ENCODE results near the gene OR5B21.

The OR5B21 gene

DNA sequence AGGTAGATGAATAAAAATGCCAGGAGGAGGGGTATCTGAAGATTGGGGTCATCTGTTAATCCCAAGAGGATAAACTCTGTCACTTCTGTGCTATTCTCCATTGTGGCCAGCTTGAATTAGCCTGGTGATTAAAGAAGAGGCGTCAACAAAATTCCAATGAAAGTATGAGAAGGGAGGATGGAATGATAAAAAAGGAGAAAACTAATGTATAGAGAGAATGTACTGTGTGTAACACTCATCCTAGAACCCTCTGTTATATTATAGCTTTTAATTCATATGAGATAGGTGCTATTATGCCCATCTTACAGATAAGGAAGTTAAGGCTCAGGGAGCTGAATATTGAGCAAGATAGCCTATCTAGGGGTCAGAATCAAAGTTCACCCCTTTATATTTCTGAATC lies at the start of gene OR5B21:
Gene OR5B21 (minus strand): TSS at position 101 of the 400 bp plus-strand sequence. CDS start 0 bp downstream, at position 101.
- no peak for FAIRE-seq

DNA sequence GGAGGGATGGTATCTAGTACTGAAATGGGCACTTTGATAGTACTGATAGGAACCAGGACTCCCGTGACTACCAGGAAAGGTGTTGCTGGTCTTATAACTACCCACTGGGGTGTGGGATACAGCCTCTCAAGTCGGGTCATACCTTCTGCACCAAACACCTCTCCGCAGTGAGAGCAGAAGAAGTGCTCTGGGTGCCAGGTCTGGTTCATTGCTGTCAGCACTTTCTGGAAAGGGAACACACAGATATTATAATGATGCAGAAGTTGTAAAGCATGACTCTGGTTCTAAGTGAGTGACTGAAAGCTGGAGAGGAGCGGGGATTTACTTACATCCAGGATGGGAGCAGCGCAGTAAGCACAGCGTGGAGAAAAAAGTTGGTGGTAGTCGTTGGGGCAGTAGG lies 41.7 kb upstream of the OR5B21 start:
- no peak for FAIRE-seq

DNA sequence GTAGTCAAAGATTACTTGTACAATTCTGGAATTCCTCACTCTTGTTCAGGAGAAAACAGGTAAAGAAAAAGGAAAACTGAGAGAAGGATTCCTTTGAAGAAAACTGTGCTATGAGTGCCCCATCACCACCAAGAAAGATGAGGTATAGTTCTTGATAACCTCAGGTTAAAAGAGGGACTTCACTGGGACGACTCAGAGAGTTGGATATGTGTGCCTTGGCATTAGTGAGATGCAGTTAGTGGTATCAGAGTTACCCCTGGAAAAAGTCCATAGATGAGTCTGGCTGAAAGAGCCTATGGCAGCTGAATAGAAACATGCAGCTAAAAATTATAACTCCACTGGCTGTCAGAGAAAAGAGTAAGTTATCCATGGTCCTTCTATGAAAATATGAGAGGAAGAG lies 38.9 kb upstream of the OR5B21 start:
- no peak for FAIRE-seq

DNA sequence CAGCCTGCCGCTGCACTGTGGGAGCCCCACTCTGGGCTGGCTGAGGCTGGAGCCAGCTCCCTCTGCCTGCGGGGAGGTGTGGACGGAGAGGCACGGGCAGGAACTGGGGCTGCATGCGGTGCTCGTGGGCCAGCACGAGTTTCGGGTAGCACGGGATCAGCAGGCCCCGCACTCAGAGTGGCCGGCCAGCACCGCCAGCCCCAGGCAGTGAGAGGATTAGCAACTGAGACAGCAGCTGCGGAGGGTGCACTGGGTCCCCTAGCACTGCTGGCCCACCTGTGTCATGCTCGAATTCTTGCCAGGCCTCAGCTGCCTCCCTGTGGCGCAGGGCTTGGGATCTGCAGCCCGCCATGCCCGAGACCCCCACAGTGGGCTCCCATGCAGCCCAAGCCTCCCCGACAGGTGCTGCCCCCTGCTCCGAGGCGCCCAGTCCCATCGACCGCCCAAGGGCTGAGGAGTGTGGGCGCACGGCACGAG lies 24.0 kb upstream of the OR5B21 start:
- no peak for FAIRE-seq

DNA sequence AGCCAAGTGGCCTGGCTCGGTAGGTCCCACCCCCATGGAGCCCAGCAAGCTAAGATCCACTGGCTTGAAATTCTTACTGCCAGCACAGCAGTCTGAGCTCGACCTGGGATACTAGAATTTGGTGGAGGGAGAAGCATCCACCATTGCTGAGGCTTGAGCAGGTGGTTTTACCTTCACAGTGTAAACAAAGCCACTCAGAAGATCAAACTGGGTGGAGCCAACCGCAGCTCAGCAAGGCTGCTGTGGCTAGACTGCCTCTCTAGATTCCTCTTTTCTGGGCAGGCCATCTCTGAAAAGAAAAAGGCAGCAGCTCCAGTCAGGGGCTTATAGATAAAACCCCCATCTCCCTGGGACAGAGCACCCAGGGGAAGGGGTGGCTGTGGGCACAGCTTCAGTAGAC lies 22.3 kb upstream of the OR5B21 start:
- FAIRE-seq: no peak

DNA sequence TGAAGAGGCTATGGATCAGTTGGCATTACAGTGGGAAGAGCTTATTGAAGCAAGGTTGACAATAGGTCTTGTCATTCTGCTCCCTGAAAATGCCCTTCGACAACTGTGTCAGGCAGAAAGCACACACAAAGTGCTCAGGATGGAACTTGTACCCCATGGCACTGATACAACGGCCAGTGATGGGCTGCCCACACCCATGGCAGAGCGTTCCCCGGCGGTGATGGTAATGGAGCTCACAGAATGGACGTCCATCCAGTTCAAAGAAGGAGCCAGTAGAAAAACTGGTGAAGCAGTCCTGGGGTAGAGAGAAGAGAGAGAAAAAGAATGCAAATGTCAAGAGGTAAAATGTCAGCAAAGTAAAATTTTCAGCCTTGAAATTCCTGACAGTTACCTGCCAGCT lies 19.5 kb upstream of the OR5B21 start:
- no peak for FAIRE-seq

DNA sequence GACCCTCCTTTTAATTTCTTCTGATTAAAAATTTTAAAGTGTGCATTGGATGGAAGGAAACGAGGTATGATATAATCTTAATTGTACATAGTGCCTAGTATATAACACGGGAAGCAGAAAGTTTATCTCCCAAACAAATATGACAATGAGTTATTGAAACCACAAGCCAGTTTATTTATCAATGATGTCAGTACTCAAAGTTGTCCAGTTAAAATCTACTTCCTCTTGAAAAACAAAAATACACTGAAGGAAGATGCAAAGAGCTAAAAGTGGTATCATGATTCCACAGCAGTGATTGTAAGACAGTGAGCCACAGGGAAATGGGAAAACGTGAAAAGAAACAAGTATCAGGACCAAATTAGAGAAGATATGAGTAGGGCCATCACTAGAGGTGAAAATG lies 18.8 kb upstream of the OR5B21 start:
- no peak for FAIRE-seq

DNA sequence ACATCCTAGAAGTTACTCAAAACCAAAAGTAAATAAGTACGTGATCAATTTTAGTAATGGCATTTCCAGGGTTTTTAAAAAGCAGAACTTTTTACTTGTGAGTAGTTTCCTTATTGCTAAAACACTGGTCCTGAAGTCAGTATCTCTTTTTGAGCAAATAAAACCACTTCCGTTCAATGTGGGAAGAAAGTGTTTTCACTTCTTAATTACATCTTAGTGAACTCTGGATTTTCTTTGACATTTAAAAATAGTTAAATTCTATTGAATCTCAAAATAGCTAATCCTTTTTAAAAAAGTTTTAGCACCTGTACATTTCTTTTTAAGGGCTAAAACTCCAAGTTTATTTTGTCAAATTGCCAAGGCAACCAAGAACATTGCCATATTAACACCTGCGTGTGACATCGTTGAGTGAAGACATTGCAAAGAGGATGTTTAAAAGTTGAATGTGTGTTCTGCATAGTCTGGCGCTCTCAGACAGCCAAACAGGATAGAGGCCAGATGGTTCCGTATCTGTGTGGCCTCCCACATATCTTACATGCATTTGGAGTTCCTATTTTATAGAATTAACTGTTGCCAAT lies 17.2 kb upstream of the OR5B21 start:
- peak; percentile 75 for FAIRE-seq

DNA sequence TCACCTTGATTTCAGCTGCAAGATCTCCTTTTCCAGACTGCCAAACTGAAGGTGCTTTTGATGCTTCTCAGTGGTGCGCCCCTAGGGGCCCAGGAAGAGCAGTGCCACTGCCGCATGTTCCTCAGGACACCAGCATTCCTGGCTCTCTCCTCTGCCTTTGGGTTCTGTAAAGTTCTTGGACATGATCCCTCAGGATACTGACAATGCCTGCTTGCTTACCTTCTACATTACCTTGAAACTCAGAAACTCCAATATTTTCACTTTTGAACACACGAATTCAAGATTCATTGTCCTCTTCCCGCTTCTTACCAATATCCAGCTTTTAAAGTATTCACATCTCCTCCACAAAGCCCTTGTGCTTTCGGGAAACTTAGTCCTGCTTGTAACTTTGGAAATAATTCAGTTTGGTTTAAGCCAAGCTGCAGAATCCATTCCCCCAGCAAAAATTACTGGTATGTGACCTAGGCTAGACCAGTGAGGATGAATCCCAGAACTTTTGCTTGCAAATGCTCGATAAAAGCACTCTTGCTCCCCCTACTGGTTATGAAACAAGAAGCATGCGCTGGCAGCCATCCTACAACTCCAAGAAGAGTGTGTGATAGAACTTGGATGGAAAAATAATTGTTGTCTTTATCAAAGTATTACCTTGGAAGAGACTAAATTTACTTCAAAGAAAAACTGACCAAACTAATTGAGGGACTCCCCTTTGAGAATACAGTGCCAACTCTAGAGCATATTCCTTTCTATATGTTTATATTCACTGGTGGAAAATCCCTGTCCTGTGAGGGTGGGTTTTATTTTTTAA lies 16.5 kb upstream of the OR5B21 start:
- no peak for FAIRE-seq

DNA sequence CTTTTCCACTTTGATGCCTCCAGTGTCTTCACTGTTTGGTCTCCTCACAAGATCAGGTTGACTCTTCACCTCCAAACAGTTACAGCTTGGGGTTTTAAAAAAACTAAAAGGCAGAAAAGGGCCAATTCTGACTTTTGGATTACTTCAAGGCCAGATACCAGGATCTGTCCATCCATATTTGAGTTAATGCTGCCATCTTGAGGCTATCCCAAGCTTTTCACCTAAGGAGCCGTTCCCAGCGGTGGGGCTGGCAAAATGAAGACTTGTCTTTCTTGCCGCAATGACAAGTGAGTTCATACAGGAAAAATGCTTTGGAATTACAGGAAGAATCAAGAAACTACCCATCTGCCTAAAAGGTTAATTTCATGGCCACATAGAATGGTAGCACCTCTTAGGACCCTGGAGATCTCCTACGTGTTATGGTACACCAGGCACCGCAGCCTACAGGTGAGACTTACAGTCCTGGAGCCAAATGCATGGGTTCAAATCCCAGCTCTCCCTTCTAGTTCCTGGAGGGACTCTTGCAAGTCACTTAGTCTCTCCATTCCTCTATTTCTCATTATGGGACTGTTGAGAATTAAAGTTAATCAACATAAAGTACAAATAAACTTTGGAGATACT lies 6.0 kb upstream of the OR5B21 start:
- FAIRE-seq: no peak

DNA sequence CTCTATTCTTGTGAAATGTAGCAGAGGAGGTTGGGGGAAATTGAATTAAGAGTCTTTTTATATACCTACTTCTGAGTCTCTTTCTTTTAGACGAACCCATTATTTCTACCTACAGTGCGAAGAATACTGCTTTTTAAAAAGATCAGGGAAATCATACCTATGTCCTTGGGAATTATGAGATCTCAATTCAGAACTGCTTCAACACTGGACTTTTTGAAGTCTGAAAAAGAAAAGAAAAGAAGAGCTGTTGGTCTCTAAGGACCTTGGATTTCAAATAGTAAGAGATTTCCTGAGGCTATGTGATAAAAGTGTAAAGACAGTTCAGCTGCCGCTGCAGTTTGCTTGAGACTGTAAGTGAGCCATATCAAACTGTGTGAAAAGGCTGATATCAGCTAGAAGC lies 3.7 kb upstream of the OR5B21 start:
- FAIRE-seq: no peak

DNA sequence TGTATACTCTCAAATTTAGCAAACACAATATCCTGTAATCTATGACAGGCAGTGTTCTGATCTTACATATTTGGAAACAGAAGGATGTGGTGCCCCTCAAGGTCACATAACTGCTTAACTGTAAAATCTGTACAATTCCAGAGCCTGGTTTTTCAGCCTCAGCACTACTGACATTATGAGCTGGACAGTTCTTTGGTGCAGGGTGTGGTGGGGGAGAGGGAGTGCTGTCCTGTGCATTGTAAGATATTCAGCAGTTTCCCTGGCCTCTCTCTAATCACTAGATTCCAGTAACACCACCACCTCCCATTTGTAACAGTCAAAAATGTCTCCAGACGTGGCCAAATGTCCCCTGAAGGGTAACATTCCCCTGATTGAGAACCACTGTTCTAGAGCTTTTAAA lies 1.8 kb upstream of the OR5B21 start:
- FAIRE-seq: no peak

DNA sequence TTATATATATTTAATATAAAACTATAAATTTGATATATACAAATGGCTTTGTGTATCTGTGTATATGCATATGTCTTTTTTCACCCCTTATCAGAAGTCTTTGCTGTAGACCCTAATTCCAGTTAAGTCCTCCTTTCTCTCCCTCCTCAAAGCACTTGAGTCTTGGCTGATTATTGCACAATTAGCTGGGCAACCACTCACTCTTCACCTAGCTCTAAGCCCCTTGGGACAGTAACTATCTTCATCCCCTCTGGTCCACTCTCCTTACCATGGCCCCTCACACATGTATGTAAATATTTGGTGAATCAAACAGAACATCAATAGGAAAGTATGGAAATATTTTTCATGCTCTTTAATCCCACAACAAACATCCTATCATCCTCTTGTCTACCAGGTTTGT lies 909 bp upstream of the OR5B21 start:
- no peak for FAIRE-seq

DNA sequence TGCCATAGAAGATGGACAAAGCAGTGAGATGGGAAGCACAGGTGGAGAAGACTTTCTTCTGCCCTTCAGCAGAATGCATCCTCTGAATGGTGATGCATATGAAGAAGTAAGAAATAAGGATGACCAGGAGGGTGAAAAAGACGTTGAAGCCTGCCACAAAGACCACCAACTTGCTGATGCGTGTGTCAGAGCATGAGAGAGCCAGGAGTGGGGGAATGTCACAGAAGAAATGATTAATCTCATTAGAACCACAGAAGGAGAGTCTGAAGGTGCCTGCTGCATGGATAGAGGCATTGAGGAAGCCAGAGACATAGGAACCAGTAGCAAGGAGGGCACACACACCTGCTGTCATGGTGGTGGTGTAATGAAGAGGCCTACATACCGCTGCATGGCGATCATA lies 550 bp downstream of the OR5B21 start:
- no peak for FAIRE-seq

DNA sequence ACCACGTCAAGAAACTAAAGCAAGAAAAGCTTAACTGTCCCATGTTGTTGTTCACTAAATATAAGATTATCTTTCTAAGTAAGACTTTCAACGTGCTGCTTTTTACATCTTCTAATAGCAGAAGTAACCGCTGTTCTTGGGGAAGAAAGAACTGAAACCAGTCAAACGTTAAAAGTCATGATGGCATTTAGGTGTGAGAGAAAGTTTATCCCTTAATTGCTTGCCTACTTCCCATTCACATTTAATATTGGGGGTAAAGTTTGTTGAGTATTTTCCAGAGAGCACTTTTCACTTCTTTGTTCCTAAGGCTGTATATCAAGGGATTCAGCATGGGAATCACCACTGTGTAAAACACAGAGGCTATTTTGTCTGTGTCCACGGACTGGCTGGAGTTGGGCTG lies 970 bp downstream of the OR5B21 start:
- FAIRE-seq: no peak

DNA sequence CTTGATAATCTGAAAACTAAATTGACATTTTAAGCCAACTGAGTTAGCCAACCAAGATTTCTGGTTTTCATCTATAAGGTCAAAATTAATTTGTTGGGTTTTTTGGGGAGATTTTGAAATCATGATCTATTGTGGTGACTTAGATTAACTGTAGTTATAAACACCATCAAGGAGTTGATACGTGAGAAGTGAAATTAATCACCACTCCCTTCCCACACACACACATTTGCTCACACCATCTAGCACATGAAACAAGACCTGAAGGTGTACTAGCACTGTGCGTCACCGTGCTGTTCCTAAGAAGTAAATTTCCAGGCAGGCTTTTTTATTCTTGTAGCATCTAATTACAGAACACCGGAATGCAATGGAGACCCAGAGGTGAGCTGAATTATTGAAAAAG lies 2.1 kb downstream of the OR5B21 start:
- no peak for FAIRE-seq

DNA sequence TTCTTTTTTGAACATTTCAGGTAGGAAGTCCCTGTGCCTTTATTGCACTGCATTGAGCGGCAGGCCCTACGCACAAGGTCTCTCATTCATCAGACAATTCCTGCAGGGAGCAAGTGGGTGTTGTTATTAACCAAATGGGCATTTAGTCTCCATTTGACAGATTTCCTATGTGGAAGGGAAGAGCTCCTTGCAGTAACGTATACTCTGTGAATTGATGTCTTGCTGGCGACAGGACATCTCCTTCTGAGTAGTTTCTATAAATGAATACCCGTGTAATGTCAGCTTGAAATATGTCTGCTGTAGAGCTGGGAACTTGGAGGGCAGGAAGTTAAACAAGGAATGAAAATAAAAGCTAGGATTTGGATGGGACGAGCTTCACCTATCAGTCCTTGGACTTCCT lies 3.7 kb downstream of the OR5B21 start:
- FAIRE-seq: no peak

DNA sequence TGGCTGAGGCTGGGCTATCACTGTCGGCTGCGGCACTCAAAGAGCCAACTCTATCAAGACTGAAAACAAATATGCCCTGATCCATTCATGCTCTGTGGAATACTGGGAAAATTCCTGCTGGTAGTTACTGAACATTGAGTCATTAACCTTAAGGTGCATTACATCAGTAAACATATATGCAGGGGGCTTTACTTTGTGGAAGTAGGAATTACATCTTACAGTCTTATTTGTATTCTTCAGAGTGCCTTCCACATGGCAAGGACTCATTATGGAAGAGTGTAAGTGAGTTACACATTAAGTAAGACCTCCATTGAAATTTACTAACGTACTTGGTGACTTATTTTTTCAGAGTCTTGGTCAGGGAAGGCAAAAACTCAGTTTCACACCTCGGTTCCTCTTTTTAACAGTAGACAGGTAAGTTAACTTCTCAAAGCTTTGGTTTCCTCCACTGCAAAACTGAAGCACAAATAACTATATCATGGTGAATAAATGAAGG lies 4.5 kb downstream of the OR5B21 start:
- FAIRE-seq: no peak

DNA sequence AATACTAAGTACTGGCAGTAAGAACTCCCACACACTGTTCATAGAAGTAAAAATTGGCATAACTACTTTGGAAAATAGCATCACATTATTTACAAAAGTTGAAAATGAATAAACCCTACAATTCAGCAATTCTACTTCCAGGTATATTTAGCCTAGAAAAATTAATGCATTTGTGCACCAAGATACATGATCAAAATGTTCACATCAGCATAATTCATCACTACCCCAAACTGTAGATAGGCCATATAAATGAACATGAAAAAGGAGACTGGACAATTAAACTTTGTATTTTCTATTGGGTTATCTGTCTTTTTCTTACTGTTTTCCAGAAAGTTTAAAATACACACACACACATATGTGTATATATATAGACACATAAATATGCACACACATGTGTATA lies 5.9 kb downstream of the OR5B21 start:
- no peak for FAIRE-seq

DNA sequence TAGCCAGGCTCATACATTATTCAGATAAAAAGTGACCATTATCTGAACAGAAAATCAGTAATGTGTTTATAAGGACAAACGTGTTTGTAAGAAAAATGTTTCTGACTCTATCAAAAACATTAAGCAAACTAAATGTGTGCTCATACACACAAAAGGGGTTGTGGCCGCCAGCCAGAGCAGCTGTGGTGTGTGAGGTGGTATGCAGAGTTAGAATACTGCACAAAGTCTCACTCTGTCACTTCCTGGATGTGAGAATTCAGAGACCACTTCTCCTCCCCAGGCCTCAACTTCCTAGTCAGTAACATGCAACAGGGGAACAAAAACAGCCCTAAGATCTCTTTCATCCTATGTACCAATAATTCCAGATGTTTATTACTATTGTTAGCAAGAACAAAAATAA lies 9.4 kb downstream of the OR5B21 start:
- no peak for FAIRE-seq

DNA sequence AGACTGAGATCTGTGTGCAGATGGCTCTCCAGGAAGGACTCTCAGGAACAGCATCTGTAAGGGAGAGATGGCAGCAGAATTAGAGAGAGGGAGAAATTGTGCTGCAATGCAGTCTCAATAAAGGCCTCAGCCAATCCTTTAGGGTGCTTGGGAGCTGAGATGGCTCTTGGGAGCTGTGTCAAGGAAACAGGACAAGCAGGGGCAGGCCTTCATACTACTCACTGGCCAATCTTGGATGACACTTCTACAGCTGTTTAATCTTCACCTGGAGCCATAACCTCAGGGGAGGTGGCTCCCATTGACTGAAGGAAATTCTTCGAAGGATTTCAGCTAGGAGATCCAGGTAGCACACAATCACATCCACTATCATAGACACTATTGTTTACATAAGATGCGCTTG lies 10.0 kb downstream of the OR5B21 start:
- no peak for FAIRE-seq

DNA sequence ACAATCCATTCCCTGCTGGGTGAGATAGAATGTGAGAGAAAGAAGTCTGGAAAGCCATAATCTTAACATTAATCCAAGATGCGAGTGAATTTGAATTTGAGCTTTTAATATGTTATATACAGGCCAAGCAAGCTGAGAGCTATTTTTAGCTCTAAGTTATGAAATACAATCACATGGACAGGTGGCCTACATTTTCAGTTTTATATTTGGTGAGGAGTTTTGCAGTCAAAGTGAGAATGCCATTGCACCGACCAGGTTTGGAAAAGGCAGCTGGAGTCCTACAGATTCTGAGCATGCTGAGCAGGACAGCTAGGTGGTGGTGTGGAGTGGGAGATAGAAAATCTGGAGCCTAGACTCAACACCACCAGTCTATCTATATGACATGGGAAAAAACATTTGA lies 12.0 kb downstream of the OR5B21 start:
- FAIRE-seq: no peak

DNA sequence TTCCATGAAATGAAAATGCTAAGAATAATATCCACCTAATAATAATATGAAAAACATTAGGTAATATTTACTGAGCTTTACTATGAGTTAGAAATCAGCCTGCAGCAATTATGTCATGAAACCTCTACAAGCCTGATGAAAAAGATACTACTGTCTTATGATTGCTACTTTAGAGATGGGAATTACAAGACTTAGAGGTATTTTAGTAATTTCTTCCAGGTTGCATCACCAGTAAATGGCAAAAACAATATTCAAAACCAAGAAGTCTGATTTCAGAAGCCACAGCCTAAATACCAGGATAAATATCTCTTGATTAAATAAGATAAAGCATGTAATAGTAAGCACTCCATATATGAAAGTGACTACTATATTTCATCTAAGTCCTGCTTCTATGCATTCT lies 13.8 kb downstream of the OR5B21 start:
- no peak for FAIRE-seq

DNA sequence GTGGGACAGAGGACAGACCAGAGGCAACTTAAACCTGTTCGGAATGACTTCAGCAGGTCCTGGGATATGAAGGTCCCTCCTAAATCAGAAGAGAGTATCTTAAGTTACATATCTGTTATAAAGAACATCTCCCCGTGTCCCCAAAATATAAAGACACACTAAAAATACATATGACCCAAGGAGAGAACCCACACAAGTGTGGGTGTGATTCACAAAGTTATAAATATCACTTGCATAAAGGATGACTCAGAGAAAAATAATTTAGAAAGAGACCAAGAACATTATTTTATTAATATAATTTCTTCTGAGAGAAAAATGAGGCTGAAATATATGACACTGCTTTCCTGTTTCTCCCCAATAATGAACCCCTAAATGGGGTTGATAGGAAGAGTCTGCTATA lies 14.2 kb downstream of the OR5B21 start:
- no peak for FAIRE-seq
